SU-DHL-6 (cell line): ENCODE measurements around the gene RCC1.

Experiments used
- H2AFZ ChIP-seq: fragments of 200-600 bp; sonication (generic); 2 replicates; pipeline ENCODE4 v1.6.1; 2014; ENCODE audit warnings: low read depth, mild to moderate bottlenecking, moderate library complexity, mixed read lengths, antibody characterized with exemption, low read length; ENCODE audit not compliant: severe bottlenecking
- H3F3A ChIP-seq: fragments of 200-600 bp; shearing (Covaris generic); 2 replicates; pipeline ENCODE4 v1.6.0; 2016; ENCODE audit warnings: antibody characterized with exemption, mild to moderate bottlenecking; ENCODE audit not compliant: insufficient read depth
- H3K27ac ChIP-seq: fragments of 200-600 bp; sonication (generic); 2 replicates; pipeline ENCODE4 v1.5.1; 2016; ENCODE audit warnings: low read depth, mild to moderate bottlenecking, low read length, moderate library complexity, mixed read lengths
- H3K27me3 ChIP-seq: fragments of 200-600 bp; sonication (generic), shearing (Covaris generic); 2 replicates; pipeline ENCODE4 v1.6.0; 2014; ENCODE audit warnings: mild to moderate bottlenecking, low read length
- H3K36me3 ChIP-seq: fragments of 200-600 bp; sonication (generic); 2 replicates; pipeline ENCODE4 v1.6.1; 2014; ENCODE audit warnings: mild to moderate bottlenecking, low read length, mixed read lengths
- H3K4me2 ChIP-seq: fragments of 300-600, 200-600 bp; shearing (Covaris generic), sonication (generic); 2 replicates; pipeline ENCODE4 v1.6.0; 2014; ENCODE audit warnings: low read length, low read depth, mild to moderate bottlenecking; ENCODE audit not compliant: poor library complexity, severe bottlenecking
- H3K4me3 ChIP-seq: fragments of 200-600 bp; sonication (generic); 2 replicates; pipeline ENCODE4 v1.5.1; 2014; ENCODE audit warnings: antibody characterized with exemption, low read length, mild to moderate bottlenecking, mixed read lengths; ENCODE audit not compliant: insufficient read depth, poor library complexity, severe bottlenecking
- H3K79me2 ChIP-seq: fragments of 200-600 bp; sonication (generic); 2 replicates; pipeline ENCODE4 v1.6.1; 2014; ENCODE audit warnings: mild to moderate bottlenecking, low read length, moderate library complexity; ENCODE audit not compliant: insufficient read depth
- H3K9ac ChIP-seq: fragments of 200-600 bp; sonication (generic); 2 replicates; pipeline ENCODE4 v1.7.0; 2014; ENCODE audit warnings: mild to moderate bottlenecking, low read length
- H3K9me2 ChIP-seq: fragments of 200-600 bp; sonication (generic); replicated peaks from 2 replicates; pipeline ENCODE4 v1.6.1; 2014; ENCODE audit warnings: low read length; ENCODE audit not compliant: insufficient read depth
- H3K9me3 ChIP-seq: fragments of 200-600 bp; sonication (generic); 2 replicates; pipeline ENCODE4 v1.6.1; 2014; ENCODE audit warnings: low read length, mixed read lengths; ENCODE audit not compliant: insufficient read depth
- H4K20me1 ChIP-seq: fragments of 200-600 bp; sonication (generic); 2 replicates; pipeline ENCODE4 v1.6.1; 2014; ENCODE audit warnings: low read depth, mild to moderate bottlenecking, antibody characterized with exemption, low read length, moderate library complexity, mixed read lengths
- CTCF ChIP-seq: fragments of 200-600 bp; sonication (generic); IDR thresholded peaks from one replicate; pipeline ENCODE4 v1.5.1; 2017; ENCODE audit warnings: antibody characterized with exemption, mild to moderate bottlenecking, low read length, moderate library complexity; ENCODE audit not compliant: insufficient read depth, poor library complexity, severe bottlenecking
- EZH2phosphoT487 ChIP-seq: fragments of 200-600 bp; sonication (generic), shearing (Covaris generic); conservative IDR thresholded peaks from 2 replicates; pipeline ENCODE4 v1.6.1; 2018; ENCODE audit warnings: mild to moderate bottlenecking, antibody characterized with exemption, low read length, moderate library complexity, mixed read lengths

Gene RCC1

GRCh38 chr1:28578696-28579218 is 72.9 kb downstream of the RCC1 start:
- Histone ChIP-seq H2AFZ (no peak overlapping the region), H3K79me2 (peaks cover 23% of the 10 kb centered on the region), H3K9me2 (no peaks in the 10 kb centered on the region), H3K36me3 (peaks cover 28% of the 10 kb centered on the region), H3K9me3 (no peaks in the 10 kb centered on the region), H3F3A (peaks cover 66% of the 10 kb centered on the region), H3K4me2 (peak overlapping the region; percentile 6), H4K20me1 (peaks cover 11% of the 10 kb centered on the region; the same call in 1 of the 2 replicates), H3K27ac (no peak overlapping the region), H3K4me3 (no peak overlapping the region), H3K27me3 (no peaks in the 10 kb centered on the region), H3K9ac (no peak overlapping the region)
- TF ChIP-seq EZH2phosphoT487 (no peak), CTCF (no peak)

- Histone ChIP-seq H3K36me3 (peaks cover 28% of the 10 kb centered on the region), H3K27ac (peak overlapping the region; percentile 92), H3K27me3 (no peaks in the 10 kb centered on the region), H4K20me1 (peaks cover 11% of the 10 kb centered on the region; the same call in 1 of the 2 replicates), H3K9me3 (no peaks in the 10 kb centered on the region), H3F3A (peaks cover 63% of the 10 kb centered on the region), H3K9me2 (no peaks in the 10 kb centered on the region), H3K4me2 (peak overlapping the region; percentile 91), H3K9ac (peak overlapping the region; percentile 99), H3K79me2 (peaks cover 23% of the 10 kb centered on the region), H3K4me3 (peak overlapping the region; percentile 98), H2AFZ (no peak overlapping the region)
- TF ChIP-seq CTCF = no peak
- no peak for TF ChIP-seq EZH2phosphoT487
Measured at GRCh38 chr1:28579401-28579800, 73.6 kb downstream of the RCC1 start.

- Histone ChIP-seq H3K27me3 (no peaks in the 10 kb centered on the region), H3K36me3 (peaks cover 28% of the 10 kb centered on the region), H3K79me2 (peaks cover 23% of the 10 kb centered on the region), H3K9me3 (no peaks in the 10 kb centered on the region), H3K27ac (peak overlapping the region; percentile 92), H3K4me3 (peak overlapping the region; percentile 98), H2AFZ (no peak overlapping the region), H3K9ac (peak overlapping the region; percentile 99), H4K20me1 (peaks cover 11% of the 10 kb centered on the region; the same call in 1 of the 2 replicates), H3F3A (peaks cover 55% of the 10 kb centered on the region), H3K9me2 (no peaks in the 10 kb centered on the region), H3K4me2 (peak overlapping the region; percentile 91)
- TF ChIP-seq EZH2phosphoT487 (no peak), CTCF (no peak)
Measured at GRCh38 chr1:28580722-28581530, 75.1 kb downstream of the RCC1 start.
